Ovary (tissue), 3 donors: ENCODE results near the gene ANXA11.
"Not testable (repeated sequence)": the region's sequence is repeated elsewhere in the genome, so short reads cannot be mapped to it uniquely, and the experiment has no call there.

Experiments used
- CTCF ChIP-seq, 3 donors: fragments of 450-650 bp in 2 of 3; fragments of 200-600 bp in 1 of 3; IDR thresholded peaks; one replicate each; pipeline versions ENCODE4 v1.5.1 to v1.8.0; 2016 to 2022; ENCODE audit warnings: antibody characterized with exemption in 3 of 3, mild to moderate bottlenecking in 1 of 3
- POLR2A ChIP-seq: fragments of 450-650 bp; IDR thresholded peaks from one replicate; pipeline ENCODE4 v1.6.1; 2017; ENCODE audit warnings: antibody characterized with exemption, mild to moderate bottlenecking, moderate library complexity
- donor health status: DM: no; HTN: no; CAD: no.

- not testable (repeated sequence) for TF ChIP-seq CTCF (IDR thresholded peaks at IDR 0.05); POLR2A
Measured at GRCh38 chr10:80214368-80214982, 9.1 kb upstream of the ANXA11 start.
